ENCODE results near the gene ZNF862. TPM values are rescaled to one million over a fixed set of nuclear protein-coding genes. Genes with fewer than 3 reads are reported as not detected.

The ZNF862 gene
- total RNA-seq, 1 experiment from 2014 or later = 3.6 TPM

DNA sequence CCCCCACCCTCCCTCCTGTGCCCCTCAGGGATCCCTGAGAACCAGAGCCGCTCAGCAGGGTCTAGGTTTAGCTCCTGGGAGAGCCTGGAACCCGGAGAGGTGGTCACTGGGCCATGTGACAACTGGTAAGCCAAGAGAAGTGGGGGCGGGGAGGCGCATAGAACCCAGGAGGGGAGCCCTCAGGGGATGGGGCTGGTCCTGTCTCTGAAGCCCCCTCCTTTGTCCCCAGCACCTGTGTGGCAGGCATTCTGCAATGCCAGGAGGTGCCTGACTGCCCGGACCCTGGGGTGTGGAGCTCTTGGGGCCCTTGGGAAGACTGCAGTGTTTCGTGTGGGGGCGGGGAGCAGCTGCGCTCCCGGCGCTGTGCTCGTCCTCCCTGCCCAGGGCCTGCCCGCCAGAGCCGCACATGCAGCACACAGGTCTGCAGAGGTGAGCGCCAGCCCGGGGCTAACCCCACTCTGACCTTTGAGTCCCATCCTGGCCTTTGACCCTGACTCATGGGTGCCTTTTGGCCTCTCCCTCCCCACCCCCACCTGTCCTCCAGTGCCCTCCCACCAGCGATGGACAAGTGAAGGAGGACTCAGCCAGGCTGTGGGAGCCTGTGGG is 22.4 kb upstream of the ZNF862 start (continued):
- TF ChIP-seq, protein P1, sequence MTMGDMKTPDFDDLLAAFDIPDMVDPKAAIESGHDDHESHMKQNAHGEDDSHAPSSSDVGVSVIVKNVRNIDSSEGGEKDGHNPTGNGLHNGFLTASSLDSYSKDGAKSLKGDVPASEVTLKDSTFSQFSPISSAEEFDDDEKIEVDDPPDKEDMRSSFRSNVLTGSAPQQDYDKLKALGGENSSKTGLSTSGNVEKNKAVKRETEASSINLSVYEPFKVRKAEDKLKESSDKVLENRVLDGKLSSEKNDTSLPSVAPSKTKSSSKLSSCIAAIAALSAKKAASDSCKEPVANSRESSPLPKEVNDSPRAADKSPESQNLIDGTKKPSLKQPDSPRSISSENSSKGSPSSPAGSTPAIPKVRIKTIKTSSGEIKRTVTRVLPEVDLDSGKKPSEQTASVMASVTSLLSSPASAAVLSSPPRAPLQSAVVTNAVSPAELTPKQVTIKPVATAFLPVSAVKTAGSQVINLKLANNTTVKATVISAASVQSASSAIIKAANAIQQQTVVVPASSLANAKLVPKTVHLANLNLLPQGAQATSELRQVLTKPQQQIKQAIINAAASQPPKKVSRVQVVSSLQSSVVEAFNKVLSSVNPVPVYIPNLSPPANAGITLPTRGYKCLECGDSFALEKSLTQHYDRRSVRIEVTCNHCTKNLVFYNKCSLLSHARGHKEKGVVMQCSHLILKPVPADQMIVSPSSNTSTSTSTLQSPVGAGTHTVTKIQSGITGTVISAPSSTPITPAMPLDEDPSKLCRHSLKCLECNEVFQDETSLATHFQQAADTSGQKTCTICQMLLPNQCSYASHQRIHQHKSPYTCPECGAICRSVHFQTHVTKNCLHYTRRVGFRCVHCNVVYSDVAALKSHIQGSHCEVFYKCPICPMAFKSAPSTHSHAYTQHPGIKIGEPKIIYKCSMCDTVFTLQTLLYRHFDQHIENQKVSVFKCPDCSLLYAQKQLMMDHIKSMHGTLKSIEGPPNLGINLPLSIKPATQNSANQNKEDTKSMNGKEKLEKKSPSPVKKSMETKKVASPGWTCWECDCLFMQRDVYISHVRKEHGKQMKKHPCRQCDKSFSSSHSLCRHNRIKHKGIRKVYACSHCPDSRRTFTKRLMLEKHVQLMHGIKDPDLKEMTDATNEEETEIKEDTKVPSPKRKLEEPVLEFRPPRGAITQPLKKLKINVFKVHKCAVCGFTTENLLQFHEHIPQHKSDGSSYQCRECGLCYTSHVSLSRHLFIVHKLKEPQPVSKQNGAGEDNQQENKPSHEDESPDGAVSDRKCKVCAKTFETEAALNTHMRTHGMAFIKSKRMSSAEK (CRISPR knock-in tag; IDR thresholded peaks at IDR 0.05; ENCODE audit: borderline replicate concordance) = no peak
- TF ChIP-seq NFYB (CRISPR knock-in tag; conservative IDR thresholded peaks at IDR 0.05; ENCODE audit: low read depth) = no peak
- TF ChIP-seq, protein P2, sequence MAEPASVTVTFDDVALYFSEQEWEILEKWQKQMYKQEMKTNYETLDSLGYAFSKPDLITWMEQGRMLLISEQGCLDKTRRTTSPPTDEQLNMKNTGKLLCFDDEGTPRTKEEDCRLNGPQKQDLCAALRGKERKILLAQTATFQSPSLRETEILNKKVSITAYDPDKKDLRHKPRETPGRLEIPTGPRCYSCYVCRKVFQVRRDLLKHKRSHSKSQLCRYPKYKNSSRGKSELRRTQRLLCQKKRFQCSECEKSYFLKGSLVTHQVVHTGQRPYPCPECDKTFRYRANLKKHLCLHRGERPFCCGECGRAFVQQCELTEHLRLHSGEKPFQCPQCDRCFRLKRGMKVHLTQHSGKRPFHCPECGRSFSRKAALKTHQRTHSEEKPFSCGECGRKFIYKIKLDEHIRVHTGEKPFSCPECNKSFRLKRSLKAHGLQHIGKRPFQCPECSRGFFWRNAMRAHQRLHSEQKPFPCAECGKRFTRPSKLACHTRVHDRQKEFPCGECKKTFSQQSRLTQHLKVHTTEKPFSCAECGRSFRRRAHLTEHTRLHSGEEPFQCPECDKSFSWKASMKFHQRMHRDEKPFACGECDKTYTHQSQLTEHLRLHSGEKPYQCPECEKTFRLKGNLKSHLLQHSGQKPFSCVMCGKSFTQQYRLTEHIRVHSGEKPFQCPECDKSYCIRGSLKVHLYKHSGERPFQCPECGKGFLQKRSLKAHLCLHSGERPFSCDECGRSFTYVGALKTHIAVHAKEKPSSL (CRISPR knock-in tag; conservative IDR thresholded peaks at IDR 0.05) = no peak
- TF ChIP-seq ZNF138 (CRISPR knock-in tag; conservative IDR thresholded peaks at IDR 0.05) = no peak
- TF ChIP-seq ATF1 (CRISPR knock-in tag; IDR thresholded peaks at IDR 0.05) = no peak
- TF ChIP-seq, protein P3, sequence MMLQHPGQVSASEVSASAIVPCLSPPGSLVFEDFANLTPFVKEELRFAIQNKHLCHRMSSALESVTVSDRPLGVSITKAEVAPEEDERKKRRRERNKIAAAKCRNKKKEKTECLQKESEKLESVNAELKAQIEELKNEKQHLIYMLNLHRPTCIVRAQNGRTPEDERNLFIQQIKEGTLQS (CRISPR knock-in tag; conservative IDR thresholded peaks at IDR 0.05) = no peak

DNA sequence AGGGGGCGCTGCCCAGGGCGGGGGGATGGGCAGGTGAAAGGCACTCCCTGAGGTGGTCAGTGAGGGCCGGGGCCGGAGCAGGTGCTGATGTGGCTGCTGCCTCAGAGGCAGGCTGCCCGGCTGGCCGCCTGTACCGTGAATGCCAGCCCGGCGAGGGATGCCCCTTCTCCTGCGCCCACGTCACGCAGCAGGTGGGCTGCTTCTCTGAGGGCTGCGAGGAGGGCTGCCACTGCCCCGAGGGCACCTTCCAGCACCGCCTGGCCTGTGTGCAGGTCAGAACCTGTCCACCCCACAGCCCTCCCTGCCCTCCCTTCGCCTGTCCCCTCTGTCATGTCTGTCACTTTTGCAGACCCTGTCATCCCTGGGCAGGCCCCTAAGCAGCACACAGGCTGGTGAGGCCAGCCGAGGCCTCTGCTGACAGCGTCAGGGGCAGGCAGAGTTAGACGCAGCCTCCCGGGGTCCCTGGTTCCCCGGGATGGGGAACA is 21.9 kb upstream of the ZNF862 start:
- POLR2A ChIA-PET = no interaction called here
- no peak for TF ChIP-seq KAT7 (CRISPR knock-in tag; IDR thresholded peaks at IDR 0.05; ENCODE audit: borderline replicate concordance)
- TF ChIP-seq, protein P4, sequence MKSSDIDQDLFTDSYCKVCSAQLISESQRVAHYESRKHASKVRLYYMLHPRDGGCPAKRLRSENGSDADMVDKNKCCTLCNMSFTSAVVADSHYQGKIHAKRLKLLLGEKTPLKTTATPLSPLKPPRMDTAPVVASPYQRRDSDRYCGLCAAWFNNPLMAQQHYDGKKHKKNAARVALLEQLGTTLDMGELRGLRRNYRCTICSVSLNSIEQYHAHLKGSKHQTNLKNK (CRISPR knock-in tag; IDR thresholded peaks at IDR 0.05) = no peak
- TF ChIP-seq, protein P5, sequence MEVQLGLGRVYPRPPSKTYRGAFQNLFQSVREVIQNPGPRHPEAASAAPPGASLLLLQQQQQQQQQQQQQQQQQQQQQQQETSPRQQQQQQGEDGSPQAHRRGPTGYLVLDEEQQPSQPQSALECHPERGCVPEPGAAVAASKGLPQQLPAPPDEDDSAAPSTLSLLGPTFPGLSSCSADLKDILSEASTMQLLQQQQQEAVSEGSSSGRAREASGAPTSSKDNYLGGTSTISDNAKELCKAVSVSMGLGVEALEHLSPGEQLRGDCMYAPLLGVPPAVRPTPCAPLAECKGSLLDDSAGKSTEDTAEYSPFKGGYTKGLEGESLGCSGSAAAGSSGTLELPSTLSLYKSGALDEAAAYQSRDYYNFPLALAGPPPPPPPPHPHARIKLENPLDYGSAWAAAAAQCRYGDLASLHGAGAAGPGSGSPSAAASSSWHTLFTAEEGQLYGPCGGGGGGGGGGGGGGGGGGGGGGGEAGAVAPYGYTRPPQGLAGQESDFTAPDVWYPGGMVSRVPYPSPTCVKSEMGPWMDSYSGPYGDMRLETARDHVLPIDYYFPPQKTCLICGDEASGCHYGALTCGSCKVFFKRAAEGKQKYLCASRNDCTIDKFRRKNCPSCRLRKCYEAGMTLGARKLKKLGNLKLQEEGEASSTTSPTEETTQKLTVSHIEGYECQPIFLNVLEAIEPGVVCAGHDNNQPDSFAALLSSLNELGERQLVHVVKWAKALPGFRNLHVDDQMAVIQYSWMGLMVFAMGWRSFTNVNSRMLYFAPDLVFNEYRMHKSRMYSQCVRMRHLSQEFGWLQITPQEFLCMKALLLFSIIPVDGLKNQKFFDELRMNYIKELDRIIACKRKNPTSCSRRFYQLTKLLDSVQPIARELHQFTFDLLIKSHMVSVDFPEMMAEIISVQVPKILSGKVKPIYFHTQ (CRISPR knock-in tag; IDR thresholded peaks at IDR 0.05) = no peak
- TF ChIP-seq CREB1 (CRISPR knock-in tag; IDR thresholded peaks at IDR 0.05) = no peak
- TF ChIP-seq, protein P6, sequence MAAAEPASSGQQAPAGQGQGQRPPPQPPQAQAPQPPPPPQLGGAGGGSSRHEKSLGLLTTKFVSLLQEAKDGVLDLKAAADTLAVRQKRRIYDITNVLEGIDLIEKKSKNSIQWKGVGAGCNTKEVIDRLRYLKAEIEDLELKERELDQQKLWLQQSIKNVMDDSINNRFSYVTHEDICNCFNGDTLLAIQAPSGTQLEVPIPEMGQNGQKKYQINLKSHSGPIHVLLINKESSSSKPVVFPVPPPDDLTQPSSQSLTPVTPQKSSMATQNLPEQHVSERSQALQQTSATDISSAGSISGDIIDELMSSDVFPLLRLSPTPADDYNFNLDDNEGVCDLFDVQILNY (CRISPR knock-in tag; IDR thresholded peaks at IDR 0.05) = no peak
- TF ChIP-seq TP53 (CRISPR knock-in tag; IDR thresholded peaks at IDR 0.05) = no peak
- TF ChIP-seq, protein P7, sequence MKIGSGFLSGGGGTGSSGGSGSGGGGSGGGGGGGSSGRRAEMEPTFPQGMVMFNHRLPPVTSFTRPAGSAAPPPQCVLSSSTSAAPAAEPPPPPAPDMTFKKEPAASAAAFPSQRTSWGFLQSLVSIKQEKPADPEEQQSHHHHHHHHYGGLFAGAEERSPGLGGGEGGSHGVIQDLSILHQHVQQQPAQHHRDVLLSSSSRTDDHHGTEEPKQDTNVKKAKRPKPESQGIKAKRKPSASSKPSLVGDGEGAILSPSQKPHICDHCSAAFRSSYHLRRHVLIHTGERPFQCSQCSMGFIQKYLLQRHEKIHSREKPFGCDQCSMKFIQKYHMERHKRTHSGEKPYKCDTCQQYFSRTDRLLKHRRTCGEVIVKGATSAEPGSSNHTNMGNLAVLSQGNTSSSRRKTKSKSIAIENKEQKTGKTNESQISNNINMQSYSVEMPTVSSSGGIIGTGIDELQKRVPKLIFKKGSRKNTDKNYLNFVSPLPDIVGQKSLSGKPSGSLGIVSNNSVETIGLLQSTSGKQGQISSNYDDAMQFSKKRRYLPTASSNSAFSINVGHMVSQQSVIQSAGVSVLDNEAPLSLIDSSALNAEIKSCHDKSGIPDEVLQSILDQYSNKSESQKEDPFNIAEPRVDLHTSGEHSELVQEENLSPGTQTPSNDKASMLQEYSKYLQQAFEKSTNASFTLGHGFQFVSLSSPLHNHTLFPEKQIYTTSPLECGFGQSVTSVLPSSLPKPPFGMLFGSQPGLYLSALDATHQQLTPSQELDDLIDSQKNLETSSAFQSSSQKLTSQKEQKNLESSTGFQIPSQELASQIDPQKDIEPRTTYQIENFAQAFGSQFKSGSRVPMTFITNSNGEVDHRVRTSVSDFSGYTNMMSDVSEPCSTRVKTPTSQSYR (CRISPR knock-in tag; IDR thresholded peaks at IDR 0.05) = no peak
- TF ChIP-seq ZNF317 (CRISPR knock-in tag; IDR thresholded peaks at IDR 0.05; ENCODE audit: borderline replicate concordance, low read depth) = no peak
- TF ChIP-seq, protein P8, sequence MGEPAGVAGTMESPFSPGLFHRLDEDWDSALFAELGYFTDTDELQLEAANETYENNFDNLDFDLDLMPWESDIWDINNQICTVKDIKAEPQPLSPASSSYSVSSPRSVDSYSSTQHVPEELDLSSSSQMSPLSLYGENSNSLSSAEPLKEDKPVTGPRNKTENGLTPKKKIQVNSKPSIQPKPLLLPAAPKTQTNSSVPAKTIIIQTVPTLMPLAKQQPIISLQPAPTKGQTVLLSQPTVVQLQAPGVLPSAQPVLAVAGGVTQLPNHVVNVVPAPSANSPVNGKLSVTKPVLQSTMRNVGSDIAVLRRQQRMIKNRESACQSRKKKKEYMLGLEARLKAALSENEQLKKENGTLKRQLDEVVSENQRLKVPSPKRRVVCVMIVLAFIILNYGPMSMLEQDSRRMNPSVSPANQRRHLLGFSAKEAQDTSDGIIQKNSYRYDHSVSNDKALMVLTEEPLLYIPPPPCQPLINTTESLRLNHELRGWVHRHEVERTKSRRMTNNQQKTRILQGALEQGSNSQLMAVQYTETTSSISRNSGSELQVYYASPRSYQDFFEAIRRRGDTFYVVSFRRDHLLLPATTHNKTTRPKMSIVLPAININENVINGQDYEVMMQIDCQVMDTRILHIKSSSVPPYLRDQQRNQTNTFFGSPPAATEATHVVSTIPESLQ (CRISPR knock-in tag; IDR thresholded peaks at IDR 0.05) = no peak
- TF ChIP-seq HMGA2 (CRISPR knock-in tag; IDR thresholded peaks at IDR 0.05) = no peak

More for the DNA sequence above, 21.9 kb upstream of the ZNF862 start:
- no peak overlapping the region for H3K27ac Mint-ChIP-seq
- no peak overlapping the region for H3K4me3 Mint-ChIP-seq
- no peak for DNase-seq (ENCODE audit: low spot score)
- no peaks in the 10 kb centered on the region for H3K9me3 Mint-ChIP-seq
- ATAC-seq = no peak
- H3K36me3 Mint-ChIP-seq = no peaks in the 10 kb centered on the region
- CTCF ChIA-PET = interaction anchor here (1.5 to 2.4 kb wide), 2 partner anchors 16 to 33 kb away, joined by 3 to 13 read pairs; no protein-coding TSS in a partner anchor
- H3K27me3 Mint-ChIP-seq (ENCODE audit: low read depth) = no peaks in the 10 kb centered on the region
- no peaks in the 10 kb centered on the region for H3K4me1 Mint-ChIP-seq
